GM18867 (cell line): ENCODE results near the gene EEF1A2.

Source experiments
- ATAC-seq: cut with Tn5 transposase; IDR thresholded peaks from one replicate; pipeline ENCODE4 v1.9.1; 2021; ENCODE audit warnings: mild to moderate bottlenecking, moderate library complexity; ENCODE audit not compliant: unreplicated experiment

Gene EEF1A2

GRCh38 chr20:63500902-63501817 is 2.3 kb upstream of the EEF1A2 start:
- no peak for ATAC-seq

GRCh38 chr20:63500151-63500901 is 1.4 kb upstream of the EEF1A2 start:
- ATAC-seq = no peak

- ATAC-seq = no peak
Observed at GRCh38 chr20:63499338-63499969, 571 bp upstream of the EEF1A2 start.

GRCh38 chr20:63497946-63498935 is 642 bp downstream of the EEF1A2 start:
- ATAC-seq = no peak

- ATAC-seq = no peak
Observed at GRCh38 chr20:63497138-63497945, 1.5 kb downstream of the EEF1A2 start.

GRCh38 chr20:63496596-63497120 is 2.2 kb downstream of the EEF1A2 start:
- no peak for ATAC-seq

GRCh38 chr20:63495741-63496595 is 2.9 kb downstream of the EEF1A2 start:
- peak; percentile 40 for ATAC-seq

- no peak for ATAC-seq
Observed at GRCh38 chr20:63495167-63495720, 3.6 kb downstream of the EEF1A2 start.

- no peak for ATAC-seq
Observed at GRCh38 chr20:63494420-63495166, 4.3 kb downstream of the EEF1A2 start.

GRCh38 chr20:63494084-63494419 is 4.8 kb downstream of the EEF1A2 start:
- no peak for ATAC-seq

- no peak for ATAC-seq
Observed at GRCh38 chr20:63493563-63494020, 5.3 kb downstream of the EEF1A2 start.

GRCh38 chr20:63492982-63493381 is 5.9 kb downstream of the EEF1A2 start:
- ATAC-seq = no peak

GRCh38 chr20:63492518-63492917 is 6.4 kb downstream of the EEF1A2 start:
- no peak for ATAC-seq

GRCh38 chr20:63491635-63492230 is 7.2 kb downstream of the EEF1A2 start:
- no peak for ATAC-seq

- ATAC-seq = no peak
Observed at GRCh38 chr20:63491078-63491477, 7.8 kb downstream of the EEF1A2 start.

GRCh38 chr20:63490416-63490815 is 8.5 kb downstream of the EEF1A2 start:
- ATAC-seq = no peak
